DOHH2 (cell line): ENCODE measurements around the gene ENDOU.

Source experiments
- CTCF ChIP-seq: fragments of 200-600 bp; sonication (generic); IDR thresholded peaks from one replicate; pipeline ENCODE4 v1.5.1; 2014; ENCODE audit warnings: antibody characterized with exemption, mild to moderate bottlenecking, low read depth, low read length; ENCODE audit not compliant: poor library complexity, severe bottlenecking
- EZH2phosphoT487 ChIP-seq: fragments of 200-600 bp; sonication (generic); IDR thresholded peaks from 2 replicates; pipeline ENCODE4 v1.6.1; 2017; ENCODE audit warnings: borderline replicate concordance, mild to moderate bottlenecking, antibody characterized with exemption, low read length, moderate library complexity, mixed read lengths

GRCh38 chr12:47734725-47735480 lies 9.6 kb upstream of the ENDOU start:
- no peak for TF ChIP-seq CTCF
- no peak for TF ChIP-seq EZH2phosphoT487
